Suprapubic skin (tissue), 4 donors: ENCODE data around the gene ABCA13. TPM values are rescaled to one million over a fixed set of nuclear protein-coding genes. Genes with fewer than 3 reads are reported as not detected.

Source experiments
- DNase-seq, 2 donors: peaks; one replicate each; pipeline ENCODE4 v3.0.0-alpha.2; 2019; ENCODE audit warnings: low spot score in 2 of 2
- H3K27ac ChIP-seq: fragments of 200-600 bp; sonication (generic); one replicate; pipeline ENCODE4 v1.5.1; 2019
- H3K27me3 ChIP-seq: fragments of 200-600 bp; sonication (generic); one replicate; pipeline ENCODE4 v1.5.1; 2019
- H3K36me3 ChIP-seq: fragments of 200-600 bp; sonication (generic); one replicate; pipeline ENCODE4 v1.5.1; 2019
- H3K4me1 ChIP-seq: fragments of 200-600 bp; sonication (generic); one replicate; pipeline ENCODE4 v1.5.1; 2019
- H3K4me3 ChIP-seq: fragments of 200-600 bp; sonication (generic); one replicate; pipeline ENCODE4 v1.5.1; 2019; ENCODE audit warnings: mild to moderate bottlenecking
- H3K9me3 ChIP-seq: fragments of 200-600 bp; sonication (generic); one replicate; pipeline ENCODE4 v1.5.1; 2019
- CTCF ChIP-seq, 2 donors: fragments of 200-600 bp in 1 of 2; fragments of 450-650 bp in 1 of 2; sonication (generic) in 1 of 2; IDR thresholded peaks; one replicate each; pipeline ENCODE4 v1.5.1; 2016 to 2019; ENCODE audit warnings: antibody characterized with exemption in 2 of 2, mild to moderate bottlenecking in 1 of 2, moderate library complexity in 1 of 2
- EP300 ChIP-seq: sonication (generic); formaldehyde crosslinking; IDR thresholded peaks from one replicate; pipeline ENCODE4 v1.6.1; 2017; ENCODE audit warnings: antibody characterized with exemption
- POLR2A ChIP-seq, 2 donors: fragments of 450-650 bp; IDR thresholded peaks; one replicate each; pipeline ENCODE4 v1.6.1; 2017; ENCODE audit warnings: antibody characterized with exemption in 2 of 2, mild to moderate bottlenecking in 2 of 2, moderate library complexity in 2 of 2
- POLR2AphosphoS5 ChIP-seq, 3 donors: sonication (generic); formaldehyde crosslinking; IDR thresholded peaks; one replicate each; pipeline ENCODE4 v1.6.1; 2017; ENCODE audit warnings: antibody characterized with exemption in 3 of 3
- WGBS: methylation state at CpG from one replicate; pipeline ENCODE4 v1.1.5; 2018; 5-methylcytosine and 5-hydroxymethylcytosine counted together
- total RNA-seq, 4 donors: library from RNA; depleted of rRNA; stranded (reverse); fragments of >200 nt; gene quantifications; one replicate each; pipeline ENCODE4 v1.1.0, GENCODE V29; 2016

Gene ABCA13
- total RNA-seq, 4 donors from 2014 or later, result 0.64 to 4.7 (median 2.6) TPM

- 95% methylated on average over 2 of the region's 2 CpGs for WGBS
- TF ChIP-seq CTCF (IDR thresholded peaks at IDR 0.05), result no peak
- TF ChIP-seq EP300, result no peak
- TF ChIP-seq POLR2A (IDR thresholded peaks at IDR 0.05), result no peak
- no peak for TF ChIP-seq POLR2AphosphoS5 (IDR thresholded peaks at IDR 0.05)
- no peaks in the 10 kb centered on the region for H3K36me3 ChIP-seq
- no peak overlapping the region for H3K27ac ChIP-seq
- H3K9me3 ChIP-seq, result no peaks in the 10 kb centered on the region
- H3K4me3 ChIP-seq, result no peak overlapping the region
- no peaks in the 10 kb centered on the region for H3K27me3 ChIP-seq
- DNase-seq, result no peak
- no peaks in the 10 kb centered on the region for H3K4me1 ChIP-seq
These were observed 226.9 kb downstream of the ABCA13 start for GRCh38 chr7:48398191-48398590.

- Histone ChIP-seq H3K4me1 (no peaks in the 10 kb centered on the region), H3K27ac (no peak overlapping the region), H3K27me3 (no peaks in the 10 kb centered on the region), H3K9me3 (no peaks in the 10 kb centered on the region), H3K36me3 (no peaks in the 10 kb centered on the region), H3K4me3 (no peak overlapping the region)
- no peak for DNase-seq
- TF ChIP-seq CTCF (IDR thresholded peaks at IDR 0.05) (no peak), POLR2AphosphoS5 (IDR thresholded peaks at IDR 0.05) (no peak), POLR2A (IDR thresholded peaks at IDR 0.05) (no peak), EP300 (no peak)
- 83% methylated on average over 1 of the region's 1 CpG for WGBS
These were observed 231.5 kb downstream of the ABCA13 start for GRCh38 chr7:48402721-48403120.

- no peaks in the 10 kb centered on the region for H3K27me3 ChIP-seq
- no peak overlapping the region for H3K27ac ChIP-seq
- H3K4me3 ChIP-seq, result no peak overlapping the region
- H3K9me3 ChIP-seq, result no peaks in the 10 kb centered on the region
- DNase-seq, result no peak
- 68% methylated on average over 4 of the region's 4 CpGs for WGBS
- H3K36me3 ChIP-seq, result no peaks in the 10 kb centered on the region
- TF ChIP-seq POLR2A (IDR thresholded peaks at IDR 0.05) (no peak), POLR2AphosphoS5 (IDR thresholded peaks at IDR 0.05) (no peak), CTCF (IDR thresholded peaks at IDR 0.05) (no peak), EP300 (no peak)
- no peaks in the 10 kb centered on the region for H3K4me1 ChIP-seq
These were observed 237.5 kb downstream of the ABCA13 start for GRCh38 chr7:48408731-48409130.

GRCh38 chr7:48411619-48412018 is 240.4 kb downstream of the ABCA13 start:
- Histone ChIP-seq H3K4me3 (no peak overlapping the region), H3K4me1 (no peaks in the 10 kb centered on the region), H3K36me3 (no peaks in the 10 kb centered on the region), H3K9me3 (no peaks in the 10 kb centered on the region), H3K27me3 (no peaks in the 10 kb centered on the region), H3K27ac (no peak overlapping the region)
- 88% methylated on average over 5 of the region's 5 CpGs for WGBS
- DNase-seq, result no peak
- TF ChIP-seq POLR2A (IDR thresholded peaks at IDR 0.05) (no peak), POLR2AphosphoS5 (IDR thresholded peaks at IDR 0.05) (no peak), CTCF (IDR thresholded peaks at IDR 0.05) (no peak), EP300 (no peak)

GRCh38 chr7:48414011-48414732 is 242.9 kb downstream of the ABCA13 start:
- DNase-seq, result no peak
- TF ChIP-seq POLR2AphosphoS5 (IDR thresholded peaks at IDR 0.05) (no peak), CTCF (IDR thresholded peaks at IDR 0.05) (no peak), POLR2A (IDR thresholded peaks at IDR 0.05) (no peak), EP300 (no peak)
- no peak overlapping the region for H3K4me3 ChIP-seq
- no peaks in the 10 kb centered on the region for H3K27me3 ChIP-seq
- H3K36me3 ChIP-seq, result no peaks in the 10 kb centered on the region
- no peak overlapping the region for H3K27ac ChIP-seq
- no peaks in the 10 kb centered on the region for H3K9me3 ChIP-seq
- WGBS, result 54% methylated on average over 10 of the region's 10 CpGs
- no peaks in the 10 kb centered on the region for H3K4me1 ChIP-seq
